Activated B cell treated with CpG ODN at 0.5 μM for 24 hours (primary cell): Measurements from ENCODE around the gene IGF1R. TPM values are rescaled to one million over a fixed set of nuclear protein-coding genes. Genes with fewer than 3 reads are reported as not detected.

Experiments
- ATAC-seq: fragments of 200-7000 bp; cut with Tn5 transposase; one replicate; pipeline ENCODE4 v1.10.0; 2021; ENCODE audit warnings: low read depth, mild to moderate bottlenecking, moderate library complexity
- CTCF ChIA-PET: fragments of 350-600 bp; sonication (Branson Sonifier 250); formaldehyde crosslinking; loops from one replicate; lab custom pipeline; 2021; ENCODE audit warnings: antibody characterized with exemption; lab: Charles Lee
- POLR2A ChIA-PET: fragments of 350-600 bp; sonication (Branson Sonifier 250); formaldehyde crosslinking; loops from one replicate; lab custom pipeline; 2021; ENCODE audit warnings: antibody characterized with exemption; lab: Charles Lee
- DNase-seq: peaks from one replicate; pipeline ENCODE4 v3.0.0; 2022
- H3K27ac Mint-ChIP-seq: one replicate; pipeline ENCODE4 v1.8.0; 2020; ENCODE audit warnings: mixed read lengths
- H3K27me3 Mint-ChIP-seq: one replicate; pipeline ENCODE4 v1.8.0; 2021; ENCODE audit warnings: mixed read lengths
- H3K36me3 Mint-ChIP-seq: one replicate; pipeline ENCODE4 v1.8.0; 2021; ENCODE audit warnings: low read depth, mixed read lengths
- H3K4me1 Mint-ChIP-seq: one replicate; pipeline ENCODE4 v1.8.0; 2021; ENCODE audit warnings: mixed read lengths
- H3K4me3 Mint-ChIP-seq: one replicate; pipeline ENCODE4 v1.8.0; 2020; ENCODE audit warnings: mild to moderate bottlenecking, mixed read lengths
- H3K9me3 Mint-ChIP-seq: one replicate; pipeline ENCODE4 v1.8.0; 2020; ENCODE audit warnings: mixed read lengths
- CTCF ChIP-seq: fragments of 200-600 bp; IDR thresholded peaks from one replicate; pipeline ENCODE4 v1.8.0; 2022; ENCODE audit warnings: antibody characterized with exemption, mild to moderate bottlenecking
- intact Hi-C: fragments of 100-400 bp; cut with micrococcal nuclease; formaldehyde crosslinking; loops from one replicate; pipeline ENCODE4 v1.15.1; 2024
- total RNA-seq: library from RNA; stranded (reverse); gene quantifications from 2 replicates; pipeline ENCODE4 v1.2.3, GENCODE V29; 2022

The IGF1R gene
- total RNA-seq, 1 donor from 2014 or later, result 6.7 TPM

GRCh38 chr15:98728811-98729160, 80.4 kb downstream of the IGF1R start:
- intact Hi-C loops, result no loop called here
- POLR2A ChIA-PET, result no interaction called here
- H3K27me3 Mint-ChIP-seq, result no peaks in the 10 kb centered on the region

GRCh38 chr15:98729446-98730042, 81.2 kb downstream of the IGF1R start:
- Mint-ChIP-seq H3K36me3 (no peaks in the 10 kb centered on the region), H3K27me3 (no peaks in the 10 kb centered on the region), H3K4me3 (no peak overlapping the region), H3K9me3 (no peaks in the 10 kb centered on the region), H3K27ac (no peak overlapping the region), H3K4me1 (no peaks in the 10 kb centered on the region)
- POLR2A ChIA-PET, result no interaction called here
- ATAC-seq, result no peak
- CTCF ChIA-PET, result no interaction called here
- no peak for TF ChIP-seq CTCF
- DNase-seq, result no peak
- intact Hi-C loops, result no loop called here

More at GRCh38 chr15:98728811-98729160, 80.4 kb downstream of the IGF1R start:
- CTCF ChIA-PET, result no interaction called here
- Mint-ChIP-seq H3K27ac (no peak overlapping the region), H3K36me3 (no peaks in the 10 kb centered on the region), H3K4me1 (no peaks in the 10 kb centered on the region), H3K9me3 (no peaks in the 10 kb centered on the region), H3K4me3 (no peak overlapping the region)
- DNase-seq, result no peak
- TF ChIP-seq CTCF, result no peak
- no peak for ATAC-seq

DNA sequence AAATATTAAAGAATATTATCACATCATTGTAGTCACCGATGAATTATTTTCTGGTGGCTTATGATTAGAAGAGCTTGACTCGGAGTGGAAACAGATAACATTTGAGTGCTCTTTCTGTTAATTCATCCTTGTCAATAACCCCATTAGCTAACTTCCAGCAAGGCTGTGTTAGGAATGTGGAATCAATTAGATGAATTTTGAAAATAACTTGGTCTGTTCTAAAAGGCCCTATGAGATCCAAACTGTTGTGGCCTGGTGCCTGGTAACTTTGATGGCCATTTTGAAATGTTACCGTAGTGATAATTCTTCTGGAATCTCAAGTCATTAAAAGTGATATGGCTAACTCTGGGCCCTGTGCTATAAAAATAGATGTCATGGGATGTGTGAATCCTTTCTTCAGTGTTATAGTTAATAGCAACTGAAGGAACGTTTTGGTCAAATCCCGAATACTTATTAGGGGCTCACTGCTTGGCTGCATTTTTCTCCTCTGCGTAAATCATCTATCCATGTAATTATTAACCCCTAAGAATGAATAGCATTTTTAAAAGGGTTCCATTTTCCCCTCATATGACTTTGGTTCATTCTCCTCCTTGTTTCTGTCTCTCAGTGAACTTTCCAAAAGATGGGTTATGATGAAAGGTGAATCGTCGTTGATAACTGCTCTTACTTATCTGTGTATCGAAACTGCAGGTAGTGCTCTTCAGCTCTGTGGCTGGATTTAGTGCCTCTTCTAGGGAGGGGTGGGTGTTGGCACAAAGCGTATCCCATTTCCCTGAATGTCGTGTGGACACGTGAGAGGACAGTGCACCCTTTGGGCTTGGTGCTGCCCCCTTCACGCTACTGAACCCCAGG, 82.7 kb downstream of the IGF1R start:
- no peaks in the 10 kb centered on the region for H3K36me3 Mint-ChIP-seq
- no peaks in the 10 kb centered on the region for H3K4me1 Mint-ChIP-seq
- H3K9me3 Mint-ChIP-seq, result no peaks in the 10 kb centered on the region
- intact Hi-C loops, result no loop called here
- H3K4me3 Mint-ChIP-seq, result no peak overlapping the region
- ChIA-PET POLR2A (no interaction called here), CTCF (no interaction called here)
- ATAC-seq (no peak), DNase-seq (no peak)
- TF ChIP-seq CTCF, result no peak
- no peaks in the 10 kb centered on the region for H3K27me3 Mint-ChIP-seq
- H3K27ac Mint-ChIP-seq, result no peak overlapping the region

GRCh38 chr15:98731712-98732450, 83.5 kb downstream of the IGF1R start:
- Mint-ChIP-seq H3K4me1 (peaks cover 1% of the 10 kb centered on the region), H3K4me3 (no peak overlapping the region), H3K9me3 (no peaks in the 10 kb centered on the region), H3K27me3 (peaks cover 2% of the 10 kb centered on the region), H3K36me3 (no peaks in the 10 kb centered on the region), H3K27ac (no peak overlapping the region)
- ChIA-PET POLR2A (no interaction called here), CTCF (no interaction called here)
- ATAC-seq (no peak), DNase-seq (no peak)
- intact Hi-C loops, result no loop called here
- TF ChIP-seq CTCF, result no peak

GRCh38 chr15:98733098-98733497, 84.8 kb downstream of the IGF1R start:
- CTCF ChIA-PET, result no interaction called here
- Mint-ChIP-seq H3K4me3 (no peak overlapping the region), H3K27ac (no peak overlapping the region), H3K36me3 (no peaks in the 10 kb centered on the region), H3K27me3 (peaks cover 2% of the 10 kb centered on the region), H3K9me3 (no peaks in the 10 kb centered on the region), H3K4me1 (peaks cover 1% of the 10 kb centered on the region)
- TF ChIP-seq CTCF, result no peak
- DNase-seq, result no peak
- POLR2A ChIA-PET, result no interaction called here
- intact Hi-C loops, result no loop called here
- ATAC-seq, result no peak
